Measurements from ENCODE around the gene GRPEL1. TPM values are rescaled to one million over a fixed set of nuclear protein-coding genes. Genes with fewer than 3 reads are reported as not detected.

The GRPEL1 gene
- total RNA-seq, 2 donors from 2014 or later = 18.5 to 25.5 TPM

DNA sequence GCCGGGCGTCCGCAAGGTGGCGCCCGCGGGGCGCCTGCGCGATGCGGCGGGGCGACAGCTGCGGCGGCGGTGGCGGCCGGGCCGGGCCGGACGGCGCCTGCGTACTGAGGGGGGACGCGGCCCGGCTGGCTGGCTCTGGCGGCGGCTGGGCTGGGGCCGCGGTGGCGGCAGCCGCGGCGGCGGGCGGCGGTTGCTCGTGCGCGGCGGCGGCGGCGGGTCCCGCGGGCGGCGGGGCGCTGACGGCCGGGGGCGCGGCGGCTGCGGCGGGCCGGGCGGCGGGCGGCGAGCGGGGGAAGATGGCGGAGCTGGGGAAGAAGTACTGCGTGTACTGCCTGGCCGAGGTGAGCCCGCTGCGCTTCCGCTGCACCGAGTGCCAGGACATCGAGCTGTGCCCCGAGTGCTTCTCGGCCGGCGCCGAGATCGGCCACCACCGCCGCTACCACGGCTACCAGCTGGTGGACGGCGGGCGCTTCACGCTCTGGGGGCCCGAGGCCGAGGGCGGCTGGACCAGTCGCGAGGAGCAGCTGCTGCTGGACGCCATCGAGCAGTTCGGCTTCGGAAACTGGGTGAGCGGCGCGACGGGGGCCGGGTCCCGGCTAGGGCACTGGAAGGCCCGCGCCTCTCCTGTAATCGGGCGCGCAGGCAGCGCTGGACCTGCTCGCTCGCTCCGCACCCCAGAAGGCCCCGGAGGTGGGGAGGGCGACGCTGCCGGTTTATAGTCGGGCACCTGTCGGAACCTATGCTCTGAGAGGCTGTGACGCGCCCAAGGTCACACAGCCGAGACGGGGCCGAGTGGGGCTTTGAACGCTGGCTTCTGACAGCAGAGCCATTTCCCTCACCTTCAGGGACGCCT, 24.4 kb downstream of the GRPEL1 start, which contains the start of gene TADA2B:
Gene TADA2B (plus strand): TSS at position 89 of the 853 bp plus-strand sequence. CDS start 208 bp downstream, at position 297.
- no peaks in the 10 kb centered on the region for H3K4me1 ChIP-seq (ENCODE audit: control insufficient read depth, insufficient read depth, low read length)
- Mint-ChIP-seq H3K4me3 (peak within 1 kb of the TSS; percentile 71), H3K36me3 (ENCODE audit: low read depth) (no peaks in the 10 kb centered on the region), H3K27ac (peak within 1 kb of the TSS; percentile 71), H3K9me3 (no peaks in the 10 kb centered on the region), H3K27me3 (ENCODE audit: insufficient read depth) (peaks cover 22% of the 10 kb centered on the region), H3K4me1 (peaks cover 31% of the 10 kb centered on the region)
- TF ChIP-seq, protein P1, sequence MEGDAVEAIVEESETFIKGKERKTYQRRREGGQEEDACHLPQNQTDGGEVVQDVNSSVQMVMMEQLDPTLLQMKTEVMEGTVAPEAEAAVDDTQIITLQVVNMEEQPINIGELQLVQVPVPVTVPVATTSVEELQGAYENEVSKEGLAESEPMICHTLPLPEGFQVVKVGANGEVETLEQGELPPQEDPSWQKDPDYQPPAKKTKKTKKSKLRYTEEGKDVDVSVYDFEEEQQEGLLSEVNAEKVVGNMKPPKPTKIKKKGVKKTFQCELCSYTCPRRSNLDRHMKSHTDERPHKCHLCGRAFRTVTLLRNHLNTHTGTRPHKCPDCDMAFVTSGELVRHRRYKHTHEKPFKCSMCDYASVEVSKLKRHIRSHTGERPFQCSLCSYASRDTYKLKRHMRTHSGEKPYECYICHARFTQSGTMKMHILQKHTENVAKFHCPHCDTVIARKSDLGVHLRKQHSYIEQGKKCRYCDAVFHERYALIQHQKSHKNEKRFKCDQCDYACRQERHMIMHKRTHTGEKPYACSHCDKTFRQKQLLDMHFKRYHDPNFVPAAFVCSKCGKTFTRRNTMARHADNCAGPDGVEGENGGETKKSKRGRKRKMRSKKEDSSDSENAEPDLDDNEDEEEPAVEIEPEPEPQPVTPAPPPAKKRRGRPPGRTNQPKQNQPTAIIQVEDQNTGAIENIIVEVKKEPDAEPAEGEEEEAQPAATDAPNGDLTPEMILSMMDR (conservative IDR thresholded peaks at IDR 0.05) = no peak
- peak within 1 kb of the TSS; percentile 85 for H3K4me3 ChIP-seq (ENCODE audit: low read length)
- H3K27ac ChIP-seq (ENCODE audit: low read depth, low read length) = peak within 1 kb of the TSS; percentile 84
- H3K36me3 ChIP-seq (ENCODE audit: control insufficient read depth, insufficient read depth, low read length) = no peaks in the 10 kb centered on the region
- peak; percentile 81 for DNase-seq
- H3K9me3 ChIP-seq (ENCODE audit: control insufficient read depth, low read length) = no peaks in the 10 kb centered on the region
- H3K27me3 ChIP-seq (ENCODE audit: control insufficient read depth, insufficient read depth, low read length, poor library complexity, severe bottlenecking) = peaks cover 19% of the 10 kb centered on the region
- 0% methylated on average over 37 to 119 of the region's 119 CpGs for WGBS, 2 experiments (ENCODE audit: insufficient coverage in 1 of 2, insufficient read length in 1 of 2)
- peak within 1 kb of the TSS; percentile 67 for H3K9ac ChIP-seq (ENCODE audit: extremely low read depth, low read length, poor library complexity, severe bottlenecking)

DNA sequence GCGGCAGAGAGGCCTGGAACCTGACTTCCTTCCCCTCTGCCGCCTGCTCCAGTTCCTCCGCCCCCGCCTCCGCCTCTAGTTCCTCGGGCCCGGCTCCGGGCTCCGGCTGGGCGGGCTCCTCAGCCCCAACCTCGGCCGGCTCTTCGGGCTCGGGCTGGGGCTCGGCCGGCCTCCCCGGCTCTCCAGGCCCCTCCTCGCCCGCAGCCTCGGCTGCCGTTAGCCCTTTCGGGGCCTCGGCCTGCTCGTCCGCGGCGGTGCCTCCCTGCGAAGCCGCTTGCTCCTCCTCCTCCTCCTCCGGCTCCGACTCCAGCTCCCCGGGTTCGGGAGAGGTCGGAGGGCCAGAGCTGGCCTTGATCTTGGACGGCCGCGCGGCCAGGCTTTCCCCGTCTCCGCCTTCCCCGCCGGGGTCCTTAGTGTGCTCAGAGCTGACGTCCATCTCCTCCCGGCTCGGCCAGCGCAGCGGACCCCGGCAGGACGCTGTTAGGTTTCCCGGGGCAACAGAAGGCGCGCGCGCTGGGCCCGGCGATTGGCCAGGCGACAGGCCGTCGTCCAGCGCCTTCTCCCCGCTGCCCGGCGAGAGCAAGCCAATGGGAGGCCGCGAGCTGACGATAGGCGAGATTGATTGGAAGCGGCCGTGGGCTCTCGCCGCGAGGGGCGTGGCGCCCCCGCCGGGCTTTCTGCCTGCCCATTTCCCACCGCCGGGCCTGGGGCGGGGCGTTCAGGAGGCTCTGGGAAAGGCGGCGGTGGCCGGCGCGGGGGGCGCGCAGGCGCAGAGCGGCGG, 25.2 kb downstream of the GRPEL1 start:
- Histone ChIP-seq H3K27ac (ENCODE audit: low read depth, low read length) (peak overlapping the region; percentile 84), H3K4me3 (ENCODE audit: low read length) (peak overlapping the region; percentile 81), H3K9me3 (ENCODE audit: control insufficient read depth, low read length) (no peaks in the 10 kb centered on the region), H3K4me1 (ENCODE audit: control insufficient read depth, insufficient read depth, low read length) (no peaks in the 10 kb centered on the region), H3K9ac (ENCODE audit: extremely low read depth, low read length, poor library complexity, severe bottlenecking) (peak overlapping the region; percentile 67), H3K27me3 (ENCODE audit: control insufficient read depth, insufficient read depth, low read length, poor library complexity, severe bottlenecking) (peaks cover 19% of the 10 kb centered on the region), H3K36me3 (ENCODE audit: control insufficient read depth, insufficient read depth, low read length) (no peaks in the 10 kb centered on the region)
- Mint-ChIP-seq H3K27ac (peak overlapping the region; percentile 71), H3K9me3 (no peaks in the 10 kb centered on the region), H3K4me3 (peak overlapping the region; percentile 71), H3K27me3 (ENCODE audit: insufficient read depth) (peaks cover 22% of the 10 kb centered on the region), H3K4me1 (peaks cover 31% of the 10 kb centered on the region), H3K36me3 (ENCODE audit: low read depth) (no peaks in the 10 kb centered on the region)
- TF ChIP-seq, protein P1 (conservative IDR thresholded peaks at IDR 0.05) = peak; percentile 52
- 0 to 1% methylated on average over 15 to 90 of the region's 90 CpGs for WGBS, 2 experiments (ENCODE audit: insufficient coverage in 1 of 2, insufficient read length in 1 of 2)
- DNase-seq = peak; percentile 99

DNA sequence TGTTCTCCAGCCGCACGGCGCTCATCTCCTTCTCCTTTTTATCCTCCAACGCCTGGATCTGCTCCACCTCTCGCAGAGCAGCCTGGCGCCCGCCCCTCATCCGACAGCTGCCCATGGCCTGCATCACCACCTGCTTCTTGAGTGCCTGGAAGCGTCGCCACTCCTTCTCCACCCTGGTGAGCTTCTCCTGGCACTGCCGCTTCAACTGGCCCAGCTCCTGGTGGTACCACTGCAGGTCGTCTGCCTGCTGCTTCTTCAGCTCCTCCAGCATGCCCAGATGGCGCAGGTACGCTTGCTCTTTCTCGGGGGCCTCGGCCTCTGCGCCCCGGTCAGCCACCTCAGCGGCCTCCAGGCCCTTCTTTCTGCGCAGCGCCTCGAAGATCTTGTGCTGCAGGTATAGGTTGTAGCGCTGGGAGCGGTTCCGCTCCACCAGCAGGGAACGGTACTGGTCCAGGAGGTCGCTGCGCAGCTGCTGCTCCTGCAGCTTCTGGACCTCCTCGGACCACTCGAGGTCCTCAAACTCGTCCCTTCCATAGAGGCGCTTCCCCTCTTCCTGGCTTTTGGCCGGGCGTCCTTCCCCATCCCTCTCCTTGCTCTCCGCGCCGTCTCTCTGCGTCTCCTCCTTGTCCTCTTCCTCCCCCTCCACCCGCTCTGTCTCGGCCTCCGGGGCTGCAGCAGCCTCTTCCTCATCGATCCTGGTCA, 25.9 kb downstream of the GRPEL1 start:
- H3K36me3 ChIP-seq (ENCODE audit: control insufficient read depth, insufficient read depth, low read length) = no peaks in the 10 kb centered on the region
- H3K4me3 ChIP-seq (ENCODE audit: low read length) = peak overlapping the region; percentile 81
- peaks cover 19% of the 10 kb centered on the region for H3K27me3 ChIP-seq (ENCODE audit: control insufficient read depth, insufficient read depth, low read length, poor library complexity, severe bottlenecking)
- WGBS, 2 experiments (ENCODE audit: insufficient coverage in 1 of 2, insufficient read length in 1 of 2) = 40 to 57% methylated on average over 25 to 42 of the region's 42 CpGs
- Mint-ChIP-seq H3K4me3 (peak overlapping the region; percentile 71), H3K4me1 (peaks cover 31% of the 10 kb centered on the region), H3K27ac (peak overlapping the region; percentile 71), H3K9me3 (no peaks in the 10 kb centered on the region), H3K27me3 (ENCODE audit: insufficient read depth) (peaks cover 22% of the 10 kb centered on the region), H3K36me3 (ENCODE audit: low read depth) (no peaks in the 10 kb centered on the region)
- no peaks in the 10 kb centered on the region for H3K4me1 ChIP-seq (ENCODE audit: control insufficient read depth, insufficient read depth, low read length)
- TF ChIP-seq, protein P1 (conservative IDR thresholded peaks at IDR 0.05) = no peak
- peak; percentile 84 for DNase-seq
- H3K27ac ChIP-seq (ENCODE audit: low read depth, low read length) = peak overlapping the region; percentile 84
- no peaks in the 10 kb centered on the region for H3K9me3 ChIP-seq (ENCODE audit: control insufficient read depth, low read length)
- H3K9ac ChIP-seq (ENCODE audit: extremely low read depth, low read length, poor library complexity, severe bottlenecking) = peak overlapping the region; percentile 67

Measured in endodermal cell (in vitro differentiated cells).